GM12878 (cell line): ENCODE data around the gene MCM9. TPM values are rescaled to one million over a fixed set of nuclear protein-coding genes. Genes with fewer than 3 reads are reported as not detected.

ENCODE experiments used
- ATAC-seq: fragments of 200-7000 bp; cut with Tn5 transposase; 3 replicates; pipeline ENCODE4 v1.9.1; 2020; ENCODE audit warnings: mild to moderate bottlenecking, moderate library complexity
- BruUV-seq: library from RNA; stranded (reverse); fragments of 400-500 nt; replicated peaks from 2 replicates; lab custom pipeline; 2021; lab: Mats Ljungman, UMichigan
- CTCF ChIA-PET: fragments of 300-600 bp; sonication (Branson Sonifier 250); formaldehyde crosslinking; extraction: SDS; loops from one replicate; lab custom pipeline; 2021; ENCODE audit warnings: inconsistent platforms; lab: Yijun Ruan, JAX
- POLR2A ChIA-PET: fragments of 350-600 bp; formaldehyde crosslinking; extraction: SDS; loops from one replicate; lab custom pipeline; 2021; ENCODE audit warnings: inconsistent platforms; lab: Charles Lee
- RAD21 ChIA-PET: fragments of 300-600 bp; sonication (Branson Sonifier 250); formaldehyde crosslinking; loops from one replicate; lab custom pipeline; 2023; ENCODE audit warnings: antibody characterized with exemption; ENCODE audit not compliant: unreplicated experiment; lab: Charles Lee
- SMC1A ChIA-PET: fragments of 300-600 bp; sonication (Branson Sonifier 250); formaldehyde crosslinking; loops from one replicate; lab custom pipeline; 2023; ENCODE audit not compliant: unreplicated experiment, uncharacterized antibody; lab: Charles Lee
- DNase-seq: peaks from one replicate; pipeline ENCODE4 v3.0.0-alpha.2; 2011; ENCODE audit warnings: low read depth, low spot score
- FAIRE-seq: peaks from 3 replicates; lab custom pipeline; 2011; peaks lifted over from hg19 to GRCh38; lab: Jason Lieb, UNC
- H2AFZ ChIP-seq: 2 replicates; pipeline ENCODE4 v1.6.0; 2011; ENCODE audit warnings: low read depth, low read length, control low read depth; ENCODE audit not compliant: control insufficient read depth
- H3K27ac ChIP-seq: 2 replicates; pipeline ENCODE4 v1.5.1; 2011; ENCODE audit warnings: control low read depth; ENCODE audit not compliant: control insufficient read depth, insufficient read depth
- H3K27me3 ChIP-seq, 2 experiments: replicated peaks in 1 of 2; 2 replicates each; pipeline versions ENCODE4 v1.6.0 to v1.6.1; 2011; ENCODE audit warnings: low read length in 1 of 2; ENCODE audit not compliant: control insufficient read depth in 2 of 2, insufficient read depth in 2 of 2
- H3K36me3 ChIP-seq, 2 experiments: 2 replicates each; pipeline ENCODE4 v1.5.1; 2011; ENCODE audit warnings: low read length in 1 of 2; ENCODE audit not compliant: control insufficient read depth in 2 of 2, insufficient read depth in 2 of 2
- H3K4me1 ChIP-seq: 2 replicates; pipeline ENCODE4 v1.6.1; 2011; ENCODE audit warnings: mild to moderate bottlenecking, low read length, moderate library complexity, mixed read lengths; ENCODE audit not compliant: control insufficient read depth, insufficient read depth
- H3K4me2 ChIP-seq: 2 replicates; pipeline ENCODE4 v1.6.0; 2011; ENCODE audit warnings: control low read depth; ENCODE audit not compliant: control insufficient read depth, insufficient read depth
- H3K4me3 ChIP-seq: fragments of 200-600 bp; sonication (generic); 2 replicates; pipeline ENCODE4 v1.5.1; 2016
- H3K79me2 ChIP-seq: 2 replicates; pipeline ENCODE4 v1.6.0; 2011; ENCODE audit warnings: low read length; ENCODE audit not compliant: control insufficient read depth, insufficient read depth
- H3K9ac ChIP-seq: 2 replicates; pipeline ENCODE4 v1.8.0; 2011; ENCODE audit warnings: low read length, control low read depth, mixed read lengths; ENCODE audit not compliant: control insufficient read depth, insufficient read depth
- H3K9me3 ChIP-seq: replicated peaks from 3 replicates; pipeline ENCODE4 v1.5.1; 2011; ENCODE audit warnings: mild to moderate bottlenecking, low read length; ENCODE audit not compliant: control insufficient read depth, insufficient read depth
- H4K20me1 ChIP-seq: 2 replicates; pipeline ENCODE4 v1.6.0; 2011; ENCODE audit not compliant: control insufficient read depth, insufficient read depth
- CEBPB ChIP-seq, 2 experiments: fragments of 150-350 bp in 1 of 2; IDR thresholded peaks; 2 replicates each; pipeline ENCODE4 v1.6.1; 2012 to 2014; ENCODE audit warnings: low read depth in 2 of 2, low read length in 2 of 2, borderline replicate concordance in 1 of 2, inconsistent platforms in 1 of 2
- ETV6 ChIP-seq, 2 experiments: fragments of 450-650 bp in 1 of 2; IDR thresholded peaks in 1 of 2; conservative IDR thresholded peaks in 1 of 2; 2 replicates each; pipeline ENCODE4 v1.6.1; 2014; ENCODE audit warnings: antibody characterized with exemption in 1 of 2, borderline replicate concordance in 1 of 2, low read depth in 1 of 2, mild to moderate bottlenecking in 1 of 2, moderate library complexity in 1 of 2
- IRF4 ChIP-seq: IDR thresholded peaks from 2 replicates; pipeline ENCODE4 v1.6.1; 2011; ENCODE audit warnings: low read depth, low read length
- POLR2A ChIP-seq: IDR thresholded peaks from 2 replicates; pipeline ENCODE4 v1.6.1; 2011; ENCODE audit warnings: low read depth, mild to moderate bottlenecking, low read length
- SUPT20H ChIP-seq: IDR thresholded peaks from 2 replicates; pipeline ENCODE4 v1.6.1; 2011; ENCODE audit warnings: low read depth, mild to moderate bottlenecking, low read length, moderate library complexity, borderline replicate concordance; ENCODE audit not compliant: control insufficient read depth
- WGBS: methylation state at CpG from one replicate; pipeline ENCODE4 v1.1.6; 2016; ENCODE audit warnings: low lambda C conversion rate; ENCODE audit not compliant: insufficient replicate concordance, insufficient coverage; ENCODE audit errors: missing lambda C conversion rate; 5-methylcytosine and 5-hydroxymethylcytosine counted together
- in situ Hi-C: fragments of 300-500 bp; cut with MboI; formaldehyde crosslinking; loops from 9 replicates; pipeline ENCODE4 v1.14.3; 2018; ENCODE audit warnings: mixed read lengths
- intact Hi-C: fragments of 100-400 bp; cut with micrococcal nuclease; formaldehyde crosslinking; loops from one replicate; pipeline ENCODE4 v1.14.2; 2022; ENCODE audit not compliant: unreplicated experiment
- polyA plus RNA-seq, 11 experiments: library from polyadenylated mRNA; depleted of rRNA in 4 of 11; unstranded in 6 of 11; stranded (reverse) in 5 of 11; fragments of >200 nt; fragmentation: Nextera tagmentation in 4 of 11; fragmentation: Illumina TruSeq in 1 of 11; extraction: Ambion mirVana in 4 of 11; extraction: Trizol in 1 of 11; gene quantifications; 1 replicate in 1 of 11; 2 replicates in 10 of 11; pipeline versions ENCODE4 v1.2.1 to v1.2.3, GENCODE V29; 2011 to 2016; ENCODE audit warnings: inconsistent platforms in 2 of 11, missing spikeins in 2 of 11, low read depth in 1 of 11
- total RNA-seq, 4 experiments: library from RNA; depleted of rRNA in 3 of 4; stranded (reverse); fragments of >200 nt in 3 of 4; fragmentation: Illumina TruSeq in 1 of 4; extraction: Trizol in 1 of 4; gene quantifications; 2 replicates each; pipeline versions ENCODE4 v1.2.1 to v1.2.3, GENCODE V29; 2013 to 2021

Gene MCM9
- total and polyA plus RNA-seq, 10 of the 15 experiments (the other 5 are each of a cell fraction or from before 2014, with no cell fraction given), result 3.4 to 18.5 (median 9.7) TPM

- ATAC-seq, result no peak
- Histone ChIP-seq H3K36me3 (no peaks in the 10 kb centered on the region), H4K20me1 (no peaks in the 10 kb centered on the region), H2AFZ (no peak overlapping the region), H3K27ac (no peak overlapping the region), H3K9ac (no peak overlapping the region), H3K9me3 (no peaks in the 10 kb centered on the region), H3K79me2 (no peaks in the 10 kb centered on the region), H3K4me3 (no peak overlapping the region), H3K4me1 (peaks cover 3% of the 10 kb centered on the region; the same call in 1 of the 2 replicates), H3K4me2 (no peak overlapping the region), H3K27me3 (no peaks in the 10 kb centered on the region; a peak in 1 of 4 replicates)
- ChIA-PET RAD21 (no interaction called here), CTCF (no interaction called here), POLR2A (no interaction called here), SMC1A (no interaction called here)
- in situ Hi-C loops, result loop anchor here (10.0 kb wide), 1 partner anchor 198 kb away; no protein-coding TSS in a partner anchor
- no peak for DNase-seq
- intact Hi-C loops, result no loop called here
- FAIRE-seq, result no peak
- TF ChIP-seq SUPT20H (no peak), POLR2A (no peak), CEBPB (IDR thresholded peaks at IDR 0.05; ENCODE audit: borderline replicate concordance in 1 of 2, low read depth in 2 of 2, low read length in 2 of 2) (no peak), IRF4 (no peak)
- no TSS peak for BruUV-seq
- 75% methylated on average over 3 of the region's 3 CpGs for WGBS
Measured at GRCh38 chr6:118772886-118773285, 162.1 kb downstream of the MCM9 start.

GRCh38 chr6:118771253-118771652, 163.7 kb downstream of the MCM9 start:
- Histone ChIP-seq H3K79me2 (no peaks in the 10 kb centered on the region), H3K4me1 (no peaks in the 10 kb centered on the region), H3K4me3 (no peak overlapping the region), H3K36me3 (no peaks in the 10 kb centered on the region), H4K20me1 (no peaks in the 10 kb centered on the region), H3K4me2 (no peak overlapping the region), H2AFZ (no peak overlapping the region), H3K27me3 (no peaks in the 10 kb centered on the region; a peak in 1 of 4 replicates), H3K27ac (no peak overlapping the region), H3K9me3 (no peaks in the 10 kb centered on the region), H3K9ac (no peak overlapping the region)
- DNase-seq (no peak), ATAC-seq (no peak), FAIRE-seq (no peak)
- CTCF ChIA-PET, result interaction anchor here (0.8 to 1.5 kb wide), 2 partner anchors 12 to 191 kb away, joined by 3 to 5 read pairs; no protein-coding TSS in a partner anchor
- POLR2A ChIA-PET, result no interaction called here
- WGBS, result 0% methylated on average over 1 of the region's 1 CpG
- TF ChIP-seq ETV6 (conservative IDR thresholded peaks at IDR 0.05 in 1 of 2, IDR thresholded peaks at IDR 0.05 in 1 of 2; ENCODE audit: borderline replicate concordance in 1 of 2, low read depth in 1 of 2), result no peak
- BruUV-seq, result no TSS peak
- RAD21 ChIA-PET, result interaction anchor here (0.7 kb wide), 1 partner anchor 75 kb away, joined by 4 read pairs; no protein-coding TSS in a partner anchor
- SMC1A ChIA-PET, result interaction anchor here (0.7 to 1.2 kb wide), 2 partner anchors 152 to 339 kb away, joined by 3 read pairs; no protein-coding TSS in a partner anchor
- intact Hi-C loops (no loop called here), in situ Hi-C loops (loop anchor here (10.0 kb wide), 1 partner anchor 196 kb away; no protein-coding TSS in a partner anchor)
